Osteocyte (in vitro differentiated cells): ENCODE measurements around the gene PLBD1. TPM values are rescaled to one million over a fixed set of nuclear protein-coding genes. Genes with fewer than 3 reads are reported as not detected.

Experiments used
- DNase-seq: peaks from one replicate; pipeline ENCODE4 v3.0.0; 2021; ENCODE audit warnings: mixed read lengths; ENCODE audit not compliant: unreplicated experiment; ENCODE audit errors: extremely low spot score
- H3K27ac Mint-ChIP-seq: one replicate; pipeline ENCODE4 v1.8.0; 2021; ENCODE audit warnings: mild to moderate bottlenecking, mixed read lengths; ENCODE audit not compliant: unreplicated experiment
- H3K27me3 Mint-ChIP-seq: one replicate; pipeline ENCODE4 v1.8.0; 2021; ENCODE audit warnings: mixed read lengths; ENCODE audit not compliant: unreplicated experiment
- H3K36me3 Mint-ChIP-seq: one replicate; pipeline ENCODE4 v1.8.0; 2021; ENCODE audit warnings: mixed read lengths; ENCODE audit not compliant: unreplicated experiment
- H3K4me1 Mint-ChIP-seq: one replicate; pipeline ENCODE4 v1.8.0; 2021; ENCODE audit warnings: mixed read lengths; ENCODE audit not compliant: unreplicated experiment
- H3K4me3 Mint-ChIP-seq: one replicate; pipeline ENCODE4 v1.8.0; 2021; ENCODE audit warnings: mild to moderate bottlenecking, moderate library complexity, mixed read lengths; ENCODE audit not compliant: unreplicated experiment
- H3K9me3 Mint-ChIP-seq: one replicate; pipeline ENCODE4 v1.8.0; 2021; ENCODE audit warnings: mixed read lengths; ENCODE audit not compliant: unreplicated experiment
- total RNA-seq: library from RNA; stranded (reverse); gene quantifications from 2 replicates; pipeline ENCODE4 v1.2.1, GENCODE V29; 2021
- TF ChIP-seq, protein P1 (sequence below): fragments of 200-600 bp; sonication (generic); IDR thresholded peaks from 2 replicates; pipeline ENCODE4 v1.5.0; 2021; ENCODE audit warnings: antibody characterized with exemption, mild to moderate bottlenecking, moderate library complexity

The PLBD1 gene
- total RNA-seq, 1 donor from 2014 or later: 0.89 TPM

DNA sequence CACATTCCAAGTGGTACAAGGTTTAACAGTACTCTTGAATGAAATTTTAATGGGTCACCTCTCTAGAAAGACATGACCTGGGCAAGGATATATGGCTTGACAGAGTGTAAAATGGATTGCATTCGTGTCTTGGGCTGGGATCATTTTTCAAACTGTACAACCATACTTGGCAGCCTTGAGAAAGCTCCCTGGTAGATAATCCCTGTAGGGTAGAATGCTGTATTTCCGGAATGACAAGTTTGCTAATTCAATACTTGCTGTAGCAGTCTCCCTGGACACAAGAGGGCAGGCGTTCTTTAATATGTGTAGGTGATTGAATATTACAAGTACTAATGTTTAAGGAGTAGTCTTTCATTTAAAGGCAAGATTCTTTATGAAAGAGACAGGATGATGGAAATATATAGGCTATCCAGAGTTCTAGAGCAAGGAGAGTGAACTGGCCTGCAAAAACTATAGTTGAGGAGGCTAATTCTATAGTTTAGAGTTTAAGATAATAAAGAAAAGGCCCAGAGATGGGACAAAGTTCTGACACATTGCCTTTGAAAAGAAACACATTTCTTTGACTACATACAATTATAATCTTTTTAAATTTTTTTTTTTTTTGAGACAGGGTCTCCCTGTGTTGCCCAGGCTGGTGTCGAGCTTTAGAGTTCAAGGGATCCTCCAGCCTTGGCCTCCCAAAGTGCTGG lies 53.4 kb downstream of the PLBD1 start:
- Mint-ChIP-seq H3K36me3 (no peaks in the 10 kb centered on the region), H3K9me3 (no peaks in the 10 kb centered on the region), H3K27ac (no peak overlapping the region), H3K4me1 (no peaks in the 10 kb centered on the region), H3K27me3 (no peaks in the 10 kb centered on the region), H3K4me3 (no peak overlapping the region)
- TF ChIP-seq, protein P1, sequence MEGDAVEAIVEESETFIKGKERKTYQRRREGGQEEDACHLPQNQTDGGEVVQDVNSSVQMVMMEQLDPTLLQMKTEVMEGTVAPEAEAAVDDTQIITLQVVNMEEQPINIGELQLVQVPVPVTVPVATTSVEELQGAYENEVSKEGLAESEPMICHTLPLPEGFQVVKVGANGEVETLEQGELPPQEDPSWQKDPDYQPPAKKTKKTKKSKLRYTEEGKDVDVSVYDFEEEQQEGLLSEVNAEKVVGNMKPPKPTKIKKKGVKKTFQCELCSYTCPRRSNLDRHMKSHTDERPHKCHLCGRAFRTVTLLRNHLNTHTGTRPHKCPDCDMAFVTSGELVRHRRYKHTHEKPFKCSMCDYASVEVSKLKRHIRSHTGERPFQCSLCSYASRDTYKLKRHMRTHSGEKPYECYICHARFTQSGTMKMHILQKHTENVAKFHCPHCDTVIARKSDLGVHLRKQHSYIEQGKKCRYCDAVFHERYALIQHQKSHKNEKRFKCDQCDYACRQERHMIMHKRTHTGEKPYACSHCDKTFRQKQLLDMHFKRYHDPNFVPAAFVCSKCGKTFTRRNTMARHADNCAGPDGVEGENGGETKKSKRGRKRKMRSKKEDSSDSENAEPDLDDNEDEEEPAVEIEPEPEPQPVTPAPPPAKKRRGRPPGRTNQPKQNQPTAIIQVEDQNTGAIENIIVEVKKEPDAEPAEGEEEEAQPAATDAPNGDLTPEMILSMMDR: peak; percentile 37
- DNase-seq: no peak

GRCh38 chr12:14510574-14510973 lies 57.1 kb downstream of the PLBD1 start:
- DNase-seq: no peak
- H3K4me3 Mint-ChIP-seq: no peak overlapping the region
- TF ChIP-seq, protein P1: no peak
- H3K36me3 Mint-ChIP-seq: peaks cover 7% of the 10 kb centered on the region
- H3K27me3 Mint-ChIP-seq: no peaks in the 10 kb centered on the region
- H3K4me1 Mint-ChIP-seq: no peaks in the 10 kb centered on the region
- H3K27ac Mint-ChIP-seq: no peak overlapping the region
- no peaks in the 10 kb centered on the region for H3K9me3 Mint-ChIP-seq

DNA sequence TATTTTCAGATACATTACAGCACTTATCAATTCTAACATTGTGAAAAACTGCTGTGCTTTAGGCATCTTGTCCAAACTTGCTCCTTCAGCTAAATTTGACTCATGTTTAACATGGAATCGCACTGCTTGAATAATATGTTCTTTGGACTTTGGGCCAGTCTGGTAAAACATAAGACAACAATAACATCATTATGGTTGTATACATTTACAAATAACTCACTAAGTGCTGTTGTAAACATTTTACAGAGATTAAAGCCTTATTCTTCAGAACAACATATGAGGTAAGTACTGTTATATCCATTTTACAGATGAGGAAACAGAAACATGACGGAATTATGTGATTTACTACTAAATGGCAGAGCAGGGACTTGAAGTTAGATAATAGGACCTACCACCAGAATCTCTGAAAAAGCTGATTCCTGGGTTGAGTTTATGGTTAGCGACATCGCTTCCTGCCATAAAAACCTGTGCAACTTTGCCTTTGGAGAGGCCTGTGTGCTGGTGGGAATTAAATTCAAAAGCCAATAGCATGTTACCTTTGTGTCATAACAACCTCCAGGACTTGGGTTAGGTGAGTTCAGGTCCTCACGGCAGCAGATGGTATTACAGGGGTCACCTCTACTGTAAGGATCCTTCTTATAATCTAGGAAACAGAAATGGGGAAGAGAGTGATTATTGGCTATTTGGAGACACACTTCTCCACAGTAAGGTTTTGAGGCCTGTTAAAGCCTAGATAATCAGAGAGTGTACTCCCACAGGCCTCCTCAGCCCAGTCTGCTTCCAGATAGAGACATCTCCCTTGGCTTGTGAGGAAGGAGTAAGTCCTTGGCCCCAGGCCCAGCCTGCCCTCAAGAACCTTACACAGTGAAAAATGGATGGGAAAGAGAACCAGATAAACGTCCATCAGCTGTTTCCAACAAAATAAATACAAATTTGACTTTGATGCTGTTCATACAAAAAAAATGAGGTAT lies 61.8 kb downstream of the PLBD1 start:
- H3K9me3 Mint-ChIP-seq: no peaks in the 10 kb centered on the region
- no peaks in the 10 kb centered on the region for H3K4me1 Mint-ChIP-seq
- no peak overlapping the region for H3K4me3 Mint-ChIP-seq
- TF ChIP-seq, protein P1: no peak
- H3K27ac Mint-ChIP-seq: no peak overlapping the region
- H3K36me3 Mint-ChIP-seq: peaks cover 18% of the 10 kb centered on the region
- no peak for DNase-seq
- H3K27me3 Mint-ChIP-seq: no peaks in the 10 kb centered on the region

DNA sequence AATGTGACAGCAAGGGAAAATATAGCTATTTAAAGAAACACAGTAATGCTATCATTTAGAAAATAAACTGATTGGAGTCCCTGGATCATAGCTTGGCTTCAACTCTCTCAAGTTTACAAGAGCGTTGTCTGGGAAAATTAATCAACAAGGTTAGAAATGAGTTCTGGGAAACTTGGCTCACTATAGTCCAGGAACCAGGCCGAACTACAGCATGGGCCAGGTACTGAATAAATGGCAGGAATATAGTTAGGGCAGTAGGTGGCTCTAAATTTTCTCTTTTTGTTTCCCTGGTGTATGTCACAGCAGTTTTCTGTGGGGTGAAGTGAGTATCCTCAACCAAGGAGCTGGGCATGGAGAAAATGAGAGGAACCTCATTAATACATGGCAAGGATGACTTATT lies 72.4 kb downstream of the PLBD1 start:
- peaks cover 81% of the 10 kb centered on the region for H3K36me3 Mint-ChIP-seq
- peaks cover 19% of the 10 kb centered on the region for H3K9me3 Mint-ChIP-seq
- no peaks in the 10 kb centered on the region for H3K27me3 Mint-ChIP-seq
- no peak overlapping the region for H3K27ac Mint-ChIP-seq
- TF ChIP-seq, protein P1: no peak
- no peaks in the 10 kb centered on the region for H3K4me1 Mint-ChIP-seq
- DNase-seq: no peak
- H3K4me3 Mint-ChIP-seq: no peak overlapping the region

- H3K27ac Mint-ChIP-seq: no peak overlapping the region
- H3K4me3 Mint-ChIP-seq: no peak overlapping the region
- peaks cover 72% of the 10 kb centered on the region for H3K36me3 Mint-ChIP-seq
- DNase-seq: no peak
- peaks cover 5% of the 10 kb centered on the region for H3K9me3 Mint-ChIP-seq
- no peaks in the 10 kb centered on the region for H3K27me3 Mint-ChIP-seq
- H3K4me1 Mint-ChIP-seq: no peaks in the 10 kb centered on the region
- TF ChIP-seq, protein P1: no peak
Observed at GRCh38 chr12:14482886-14483285, 84.8 kb downstream of the PLBD1 start.
